Subcutaneous abdominal adipose tissue (tissue), 5 donors: ENCODE measurements around the gene HOXB2.

Experiments used
- H3K27ac ChIP-seq: one replicate; pipeline ENCODE4 v1.7.0; 2013; ENCODE audit warnings: low read depth, mild to moderate bottlenecking, inconsistent platforms, low read length, moderate library complexity
- H3K27me3 ChIP-seq, 5 donors: one replicate each; pipeline ENCODE4 v1.7.0; 2013; ENCODE audit warnings: low read length in 5 of 5, inconsistent platforms in 1 of 5; ENCODE audit not compliant: control insufficient read depth in 5 of 5, insufficient read depth in 4 of 5
- H3K36me3 ChIP-seq, 5 donors: one replicate each; pipeline ENCODE4 v1.7.0; 2013; ENCODE audit warnings: low read length in 5 of 5; ENCODE audit not compliant: control insufficient read depth in 5 of 5, insufficient read depth in 5 of 5
- H3K4me1 ChIP-seq, 5 donors: one replicate each; pipeline ENCODE4 v1.7.0; 2013; ENCODE audit warnings: low read length in 5 of 5, mild to moderate bottlenecking in 3 of 5, moderate library complexity in 1 of 5; ENCODE audit not compliant: control insufficient read depth in 5 of 5, insufficient read depth in 5 of 5
- H3K4me3 ChIP-seq, 5 donors: one replicate each; pipeline ENCODE4 v1.7.0; 2013; ENCODE audit warnings: low read length in 5 of 5, low read depth in 1 of 5
- H3K9ac ChIP-seq, 5 donors: one replicate each; pipeline ENCODE4 v1.7.0; 2013; ENCODE audit warnings: low read length in 5 of 5, mild to moderate bottlenecking in 4 of 5, moderate library complexity in 3 of 5
- H3K9me3 ChIP-seq, 5 donors: one replicate each; pipeline ENCODE4 v1.7.0; 2013; ENCODE audit warnings: low read length in 5 of 5; ENCODE audit not compliant: control insufficient read depth in 5 of 5
- donor health status: healthy.
- donor health status: healthy.
- donor health status: healthy.
- donor health status: healthy.
- donor health status: healthy.

Gene HOXB2

DNA sequence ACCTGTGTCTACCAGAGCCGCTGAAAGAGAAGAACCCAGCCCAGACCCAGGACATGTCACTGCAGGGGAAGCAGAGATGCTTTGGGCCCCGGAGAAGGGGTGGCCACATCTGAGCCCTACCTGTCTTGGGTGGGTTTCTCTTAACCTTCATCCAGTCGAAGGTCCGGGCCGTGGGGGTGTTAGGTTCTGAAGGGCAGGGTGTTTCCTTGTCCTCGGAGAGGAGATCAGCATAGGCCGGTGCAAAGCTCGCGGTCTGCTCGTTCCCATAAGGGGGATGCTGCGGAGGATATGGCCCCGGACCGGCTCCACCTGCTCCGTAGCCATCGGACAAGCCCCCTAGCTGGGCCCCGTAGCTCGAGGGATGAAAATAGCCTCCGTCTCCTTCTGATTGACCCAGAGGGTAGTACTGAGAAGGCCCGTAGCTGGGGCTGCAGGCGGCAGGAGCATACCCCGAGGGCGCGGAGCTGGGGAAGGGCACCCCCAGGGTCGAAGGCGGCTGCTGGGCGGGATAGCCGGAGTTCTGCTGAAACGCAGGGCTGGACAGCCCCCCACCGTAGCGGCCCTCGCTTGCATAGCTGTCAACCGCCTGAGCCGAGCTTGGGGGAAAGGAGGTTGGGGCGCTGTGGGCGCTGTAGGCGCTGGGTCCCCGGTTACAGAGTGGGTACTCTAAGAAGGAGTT, 14.6 kb downstream of the HOXB2 start:
- Histone ChIP-seq H3K9ac (no peak overlapping the region), H3K27ac (no peak overlapping the region), H3K9me3 (no peaks in the 10 kb centered on the region), H3K4me3 (no peak overlapping the region), H3K27me3 (peaks cover 0 to 6% (median 2%) of the 10 kb centered on the region in 5 donors), H3K4me1 (peaks cover 0 to 5% (median 4%) of the 10 kb centered on the region in 5 donors), H3K36me3 (no peaks in the 10 kb centered on the region)

DNA sequence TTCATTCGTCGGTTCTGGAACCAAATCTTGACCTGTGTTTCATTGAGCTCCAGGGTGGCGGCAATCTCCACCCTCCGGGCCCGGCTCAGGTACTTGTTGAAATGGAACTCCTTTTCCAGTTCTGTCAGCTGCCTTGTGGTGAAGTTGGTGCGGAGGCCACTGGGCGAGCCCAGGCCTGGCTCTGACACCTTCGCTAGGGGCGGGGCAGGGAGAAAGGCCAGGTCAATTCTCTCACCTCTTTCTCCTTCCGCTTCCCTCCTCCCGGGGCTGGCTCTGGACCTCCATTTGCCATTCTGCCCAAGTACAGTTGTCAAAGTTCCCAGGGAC, 15.3 kb downstream of the HOXB2 start:
- Histone ChIP-seq H3K27me3 (peaks cover 0 to 6% (median 2%) of the 10 kb centered on the region in 5 donors), H3K27ac (no peak overlapping the region)

GRCh38 chr17:48528936-48529682, 15.8 kb downstream of the HOXB2 start:
- H3K27ac ChIP-seq, result no peak overlapping the region
- H3K9me3 ChIP-seq, result no peaks in the 10 kb centered on the region
- H3K36me3 ChIP-seq, result no peaks in the 10 kb centered on the region
- peaks cover 0 to 6% (median 2%) of the 10 kb centered on the region in 5 donors for H3K27me3 ChIP-seq
- no peak overlapping the region for H3K9ac ChIP-seq
- H3K4me3 ChIP-seq, result no peak overlapping the region
- peaks cover 0 to 5% (median 4%) of the 10 kb centered on the region in 5 donors for H3K4me1 ChIP-seq

More for the DNA sequence above, 15.3 kb downstream of the HOXB2 start:
- no peak overlapping the region for H3K4me3 ChIP-seq
- no peak overlapping the region for H3K9ac ChIP-seq
- peaks cover 0 to 5% (median 4%) of the 10 kb centered on the region in 5 donors for H3K4me1 ChIP-seq
- no peaks in the 10 kb centered on the region for H3K9me3 ChIP-seq
- no peaks in the 10 kb centered on the region for H3K36me3 ChIP-seq

DNA sequence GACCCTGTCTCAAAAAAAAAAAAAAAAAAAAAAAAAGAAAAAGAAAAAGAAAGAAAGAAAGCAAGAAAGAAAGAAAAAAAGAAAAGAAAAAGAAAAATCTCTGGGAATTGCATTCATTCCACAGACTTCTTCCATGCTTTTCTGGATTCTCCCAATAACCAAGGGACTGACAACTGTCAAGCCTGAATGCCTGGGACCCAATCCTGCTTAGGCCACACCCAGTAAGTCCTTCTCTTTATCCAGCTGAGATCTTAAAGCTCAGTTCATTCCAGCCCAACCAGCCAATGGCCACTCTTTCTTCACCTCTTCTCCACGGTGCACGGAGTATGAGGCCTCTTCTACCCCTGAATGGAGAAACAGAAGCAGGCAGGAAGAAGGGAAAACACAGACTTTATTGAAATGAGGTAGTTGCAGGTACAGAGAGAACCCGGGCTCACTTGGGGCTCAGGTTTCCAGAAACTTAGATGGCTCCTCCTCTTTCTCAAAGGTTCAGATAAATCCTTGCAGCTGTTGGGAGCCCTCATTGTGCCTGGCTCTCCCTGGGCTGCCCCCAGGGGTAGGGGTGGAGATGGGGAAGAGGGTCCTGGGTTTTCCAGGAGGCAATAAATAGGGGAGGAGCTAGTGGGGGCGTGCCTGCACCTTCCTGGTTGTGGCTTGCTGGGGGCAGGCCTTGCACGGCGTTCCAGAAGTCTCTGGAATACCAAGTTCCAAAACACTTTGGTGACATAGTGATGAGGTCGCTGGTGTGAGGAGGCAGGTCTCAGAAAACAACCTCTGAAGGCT, 16.6 kb downstream of the HOXB2 start:
- H3K4me1 ChIP-seq, result peaks cover 0 to 5% (median 4%) of the 10 kb centered on the region in 5 donors
- H3K27me3 ChIP-seq, result peaks cover 0 to 6% (median 2%) of the 10 kb centered on the region in 5 donors
- no peak overlapping the region for H3K27ac ChIP-seq
- no peaks in the 10 kb centered on the region for H3K36me3 ChIP-seq
- no peak overlapping the region for H3K9ac ChIP-seq
- H3K9me3 ChIP-seq, result no peaks in the 10 kb centered on the region
- H3K4me3 ChIP-seq, result no peak overlapping the region

DNA sequence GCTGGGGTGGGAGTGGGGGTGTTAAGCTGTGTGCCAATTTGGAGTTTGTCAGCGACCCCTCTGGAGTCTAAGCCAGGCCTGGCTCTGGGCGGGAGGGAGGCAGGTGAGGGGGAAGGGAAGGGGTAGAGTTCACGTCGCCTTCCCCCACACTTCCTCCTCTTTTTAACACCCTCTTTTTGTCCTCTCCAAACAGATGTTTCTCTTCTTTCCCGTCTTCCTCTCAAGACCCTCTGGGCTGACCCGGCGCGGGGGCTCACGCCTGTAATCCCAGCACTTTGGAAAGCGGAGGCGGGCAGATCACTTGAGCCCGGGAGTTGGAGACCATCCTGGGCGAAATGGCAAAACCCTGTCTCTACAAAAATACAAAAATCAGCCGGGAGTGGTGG, 17.4 kb downstream of the HOXB2 start:
- peaks cover 0 to 6% (median 2%) of the 10 kb centered on the region in 5 donors for H3K27me3 ChIP-seq
- peak overlapping the region in 1 of 5 donors; percentile 41 for H3K4me3 ChIP-seq
- H3K9me3 ChIP-seq, result no peaks in the 10 kb centered on the region
- peaks cover 0 to 5% (median 4%) of the 10 kb centered on the region in 5 donors for H3K4me1 ChIP-seq
- no peaks in the 10 kb centered on the region for H3K36me3 ChIP-seq
- no peak overlapping the region for H3K27ac ChIP-seq
- no peak overlapping the region for H3K9ac ChIP-seq

DNA sequence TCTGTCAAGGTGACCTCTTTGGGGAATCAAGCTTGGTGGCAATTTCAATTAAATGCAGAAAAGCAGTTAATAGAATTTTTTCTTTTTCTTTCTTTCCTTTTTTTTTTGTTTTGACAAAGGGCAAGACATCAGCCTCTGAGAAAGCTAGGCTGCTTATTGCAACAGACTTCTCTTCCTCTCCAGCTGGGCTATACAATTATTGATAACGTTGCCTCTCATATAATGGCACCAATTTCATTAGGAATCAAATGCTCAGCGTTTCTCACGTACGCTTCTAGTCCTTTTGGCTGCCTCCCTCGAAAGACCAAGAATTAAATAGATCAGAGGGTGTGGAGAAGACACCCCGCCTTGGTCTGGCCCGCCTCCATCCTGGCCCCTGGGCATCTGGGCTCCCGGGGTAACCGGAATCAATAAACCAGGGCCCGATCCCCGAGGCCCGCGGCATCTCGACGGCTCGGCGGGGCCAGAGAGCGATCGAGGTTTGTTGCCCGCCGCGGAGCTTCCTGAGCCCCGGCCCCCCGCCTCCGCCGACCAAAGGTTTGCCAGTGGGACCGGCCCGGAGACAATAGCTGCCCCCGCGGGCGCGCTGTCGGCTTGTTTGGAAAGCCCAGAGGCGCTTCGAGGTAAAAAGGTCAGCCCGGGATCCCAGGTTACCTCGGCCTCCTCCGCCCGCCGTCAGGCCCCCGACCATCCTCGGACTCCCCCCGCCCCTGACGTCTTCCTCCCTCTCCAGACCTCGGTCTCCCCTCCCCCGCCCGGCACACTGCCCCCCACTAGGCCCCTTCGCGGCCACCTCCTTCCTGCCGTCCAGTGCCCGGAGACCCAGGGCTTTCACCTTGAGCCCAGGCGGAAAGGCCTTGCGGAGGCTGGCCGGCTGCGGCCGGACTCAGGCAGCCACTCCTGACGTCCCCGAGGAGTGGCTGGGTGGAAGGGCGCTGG, 18.0 kb downstream of the HOXB2 start:
- Histone ChIP-seq H3K4me3 (peak overlapping the region in 2 of 5 donors; percentile 30 to 41), H3K27me3 (peaks cover 0 to 6% (median 2%) of the 10 kb centered on the region in 5 donors), H3K27ac (no peak overlapping the region), H3K4me1 (peaks cover 0 to 7% (median 5%) of the 10 kb centered on the region in 5 donors), H3K9me3 (no peaks in the 10 kb centered on the region), H3K9ac (no peak overlapping the region), H3K36me3 (no peaks in the 10 kb centered on the region)

DNA sequence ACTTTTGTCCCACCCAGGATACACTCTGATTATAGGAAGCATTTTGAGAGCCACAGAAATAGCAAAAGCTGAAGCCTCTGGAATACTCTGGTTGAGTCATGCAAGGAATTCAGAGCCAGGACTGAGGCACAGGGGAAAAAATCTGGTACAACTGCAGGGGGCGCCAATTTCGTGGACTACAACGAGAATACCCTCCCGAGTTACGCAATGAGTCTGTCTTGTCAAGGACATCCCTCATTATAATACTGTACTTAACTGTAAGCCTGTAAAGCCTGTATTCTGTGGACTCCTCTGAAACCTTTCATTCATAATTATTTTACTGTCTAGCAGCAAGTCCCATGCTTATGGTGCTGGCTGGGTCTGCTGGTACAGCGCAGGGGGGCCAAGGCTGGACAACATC, 21.9 kb downstream of the HOXB2 start:
- Histone ChIP-seq H3K36me3 (no peaks in the 10 kb centered on the region), H3K27ac (no peak overlapping the region), H3K27me3 (peaks cover 0 to 6% (median 3%) of the 10 kb centered on the region in 5 donors), H3K9ac (no peak overlapping the region), H3K4me1 (peaks cover 0 to 7% (median 5%) of the 10 kb centered on the region in 5 donors), H3K9me3 (no peaks in the 10 kb centered on the region), H3K4me3 (no peak overlapping the region)

DNA sequence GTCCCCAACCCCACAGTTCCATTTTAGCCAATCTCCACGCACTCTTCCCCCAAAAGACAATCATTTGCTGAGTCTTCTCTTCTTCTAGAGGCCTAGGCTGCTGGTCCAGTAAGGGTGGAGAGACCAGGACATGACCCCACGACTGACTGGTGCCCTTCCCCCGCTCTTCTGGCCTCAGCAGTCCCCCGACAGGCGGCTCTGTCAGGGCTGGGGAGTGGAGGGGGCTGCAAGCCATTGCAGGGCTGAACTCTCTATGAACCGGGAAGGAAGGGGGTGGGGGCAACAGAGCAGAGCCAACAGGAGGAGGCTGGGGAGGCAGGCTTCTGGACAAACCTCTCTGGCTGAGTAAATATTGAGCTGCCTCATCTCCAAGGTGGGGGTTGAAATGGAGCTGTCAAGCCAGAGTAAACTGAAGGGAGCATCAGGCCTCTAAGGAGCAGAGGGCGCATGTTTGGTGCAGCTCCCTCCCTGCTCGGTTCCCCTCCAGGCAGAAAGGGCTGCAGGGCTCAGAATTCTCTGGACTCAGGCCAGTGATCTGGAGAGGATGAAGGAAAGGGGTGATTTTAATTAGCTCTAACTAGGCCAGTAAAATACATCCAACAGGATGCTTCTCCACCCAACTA, 22.8 kb downstream of the HOXB2 start:
- Histone ChIP-seq H3K4me1 (peaks cover 0 to 7% (median 5%) of the 10 kb centered on the region in 5 donors), H3K9me3 (no peaks in the 10 kb centered on the region), H3K27me3 (peaks cover 0 to 6% (median 3%) of the 10 kb centered on the region in 5 donors), H3K4me3 (no peak overlapping the region), H3K9ac (no peak overlapping the region), H3K36me3 (no peaks in the 10 kb centered on the region), H3K27ac (no peak overlapping the region)

- no peak overlapping the region for H3K9ac ChIP-seq
- H3K36me3 ChIP-seq, result no peaks in the 10 kb centered on the region
- peaks cover 0 to 2% (median 0%) of the 10 kb centered on the region in 5 donors for H3K27me3 ChIP-seq
- peaks cover 0 to 3% (median 0%) of the 10 kb centered on the region in 5 donors for H3K4me1 ChIP-seq
- H3K4me3 ChIP-seq, result no peak overlapping the region
- H3K27ac ChIP-seq, result no peak overlapping the region
- H3K9me3 ChIP-seq, result no peaks in the 10 kb centered on the region
Measured at GRCh38 chr17:48520631-48521079, 24.3 kb downstream of the HOXB2 start.
